Measurements from ENCODE around the gene SCUBE2.

- TF ChIP-seq POLR2A (IDR thresholded peaks at IDR 0.05) (no peak), CTCF (IDR thresholded peaks at IDR 0.05 in 4 of 5, conservative IDR thresholded peaks at IDR 0.05 in 1 of 5) (no peak)
Observed at GRCh38 chr11:9082575-9082974, 8.8 kb downstream of the SCUBE2 start.
